PFSK-1 (cell line): Measurements from ENCODE around the gene NT5C1A.

Experiments
- POLR2AphosphoS5 ChIP-seq: IDR thresholded peaks from 2 replicates; pipeline ENCODE4 v1.6.1; 2012; ENCODE audit warnings: low read depth, mild to moderate bottlenecking, control low read depth, low read length, moderate library complexity
- TAF1 ChIP-seq: IDR thresholded peaks from 2 replicates; pipeline ENCODE4 v1.6.1; 2012; ENCODE audit warnings: low read length, control low read depth, borderline replicate concordance; ENCODE audit not compliant: insufficient read depth

DNA sequence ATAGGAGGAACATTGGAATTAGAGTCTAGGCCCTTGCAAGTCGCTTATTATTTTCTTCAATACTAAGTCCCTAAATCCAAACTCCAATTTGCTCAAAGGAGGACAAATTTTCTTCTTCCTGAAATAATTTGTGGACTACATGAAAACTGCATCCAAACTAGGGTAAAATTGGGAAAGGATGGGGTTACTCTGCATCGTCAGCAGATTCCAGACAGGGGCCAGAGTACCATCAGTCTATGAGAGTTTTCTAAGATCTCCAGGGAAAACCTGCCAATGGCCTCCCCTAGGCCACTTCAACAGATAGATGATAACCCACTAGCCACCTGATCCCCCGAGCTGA lies 33.0 kb downstream of the NT5C1A start:
- TF ChIP-seq TAF1 = no peak
- TF ChIP-seq POLR2AphosphoS5 = no peak
